Measurements from ENCODE around the gene TNFAIP2. TPM values are rescaled to one million over a fixed set of nuclear protein-coding genes. Genes with fewer than 3 reads are reported as not detected.

TNFAIP2 gene
- polyA plus RNA-seq, 1 donor from 2014 or later, result 1.8 TPM

- TF ChIP-seq EP300 (conservative IDR thresholded peaks at IDR 0.05; ENCODE audit: poor library complexity, severe bottlenecking) (no peak), TAF1 (IDR thresholded peaks at IDR 0.05; ENCODE audit: low read depth) (no peak), MXI1 (conservative IDR thresholded peaks at IDR 0.05; ENCODE audit: poor library complexity, severe bottlenecking) (no peak), POLR2AphosphoS5 (IDR thresholded peaks at IDR 0.05) (no peak), SMC3 (conservative IDR thresholded peaks at IDR 0.05; ENCODE audit: poor library complexity) (no peak), EZH2 (IDR thresholded peaks at IDR 0.05; ENCODE audit: borderline replicate concordance, insufficient read depth, low read length, poor library complexity, severe bottlenecking) (no peak), RAD21 (conservative IDR thresholded peaks at IDR 0.05) (no peak)
- TF ChIP-seq, protein P1, sequence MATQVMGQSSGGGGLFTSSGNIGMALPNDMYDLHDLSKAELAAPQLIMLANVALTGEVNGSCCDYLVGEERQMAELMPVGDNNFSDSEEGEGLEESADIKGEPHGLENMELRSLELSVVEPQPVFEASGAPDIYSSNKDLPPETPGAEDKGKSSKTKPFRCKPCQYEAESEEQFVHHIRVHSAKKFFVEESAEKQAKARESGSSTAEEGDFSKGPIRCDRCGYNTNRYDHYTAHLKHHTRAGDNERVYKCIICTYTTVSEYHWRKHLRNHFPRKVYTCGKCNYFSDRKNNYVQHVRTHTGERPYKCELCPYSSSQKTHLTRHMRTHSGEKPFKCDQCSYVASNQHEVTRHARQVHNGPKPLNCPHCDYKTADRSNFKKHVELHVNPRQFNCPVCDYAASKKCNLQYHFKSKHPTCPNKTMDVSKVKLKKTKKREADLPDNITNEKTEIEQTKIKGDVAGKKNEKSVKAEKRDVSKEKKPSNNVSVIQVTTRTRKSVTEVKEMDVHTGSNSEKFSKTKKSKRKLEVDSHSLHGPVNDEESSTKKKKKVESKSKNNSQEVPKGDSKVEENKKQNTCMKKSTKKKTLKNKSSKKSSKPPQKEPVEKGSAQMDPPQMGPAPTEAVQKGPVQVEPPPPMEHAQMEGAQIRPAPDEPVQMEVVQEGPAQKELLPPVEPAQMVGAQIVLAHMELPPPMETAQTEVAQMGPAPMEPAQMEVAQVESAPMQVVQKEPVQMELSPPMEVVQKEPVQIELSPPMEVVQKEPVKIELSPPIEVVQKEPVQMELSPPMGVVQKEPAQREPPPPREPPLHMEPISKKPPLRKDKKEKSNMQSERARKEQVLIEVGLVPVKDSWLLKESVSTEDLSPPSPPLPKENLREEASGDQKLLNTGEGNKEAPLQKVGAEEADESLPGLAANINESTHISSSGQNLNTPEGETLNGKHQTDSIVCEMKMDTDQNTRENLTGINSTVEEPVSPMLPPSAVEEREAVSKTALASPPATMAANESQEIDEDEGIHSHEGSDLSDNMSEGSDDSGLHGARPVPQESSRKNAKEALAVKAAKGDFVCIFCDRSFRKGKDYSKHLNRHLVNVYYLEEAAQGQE (IDR thresholded peaks at IDR 0.05; ENCODE audit: borderline replicate concordance), result no peak
- TF ChIP-seq, protein P2, sequence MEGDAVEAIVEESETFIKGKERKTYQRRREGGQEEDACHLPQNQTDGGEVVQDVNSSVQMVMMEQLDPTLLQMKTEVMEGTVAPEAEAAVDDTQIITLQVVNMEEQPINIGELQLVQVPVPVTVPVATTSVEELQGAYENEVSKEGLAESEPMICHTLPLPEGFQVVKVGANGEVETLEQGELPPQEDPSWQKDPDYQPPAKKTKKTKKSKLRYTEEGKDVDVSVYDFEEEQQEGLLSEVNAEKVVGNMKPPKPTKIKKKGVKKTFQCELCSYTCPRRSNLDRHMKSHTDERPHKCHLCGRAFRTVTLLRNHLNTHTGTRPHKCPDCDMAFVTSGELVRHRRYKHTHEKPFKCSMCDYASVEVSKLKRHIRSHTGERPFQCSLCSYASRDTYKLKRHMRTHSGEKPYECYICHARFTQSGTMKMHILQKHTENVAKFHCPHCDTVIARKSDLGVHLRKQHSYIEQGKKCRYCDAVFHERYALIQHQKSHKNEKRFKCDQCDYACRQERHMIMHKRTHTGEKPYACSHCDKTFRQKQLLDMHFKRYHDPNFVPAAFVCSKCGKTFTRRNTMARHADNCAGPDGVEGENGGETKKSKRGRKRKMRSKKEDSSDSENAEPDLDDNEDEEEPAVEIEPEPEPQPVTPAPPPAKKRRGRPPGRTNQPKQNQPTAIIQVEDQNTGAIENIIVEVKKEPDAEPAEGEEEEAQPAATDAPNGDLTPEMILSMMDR (IDR thresholded peaks at IDR 0.05; ENCODE audit: poor library complexity, severe bottlenecking), result no peak
- H3K27me3 ChIP-seq (ENCODE audit: insufficient read depth, low read depth, low read length), result peaks cover 9% of the 10 kb centered on the region
- H2AFZ ChIP-seq (ENCODE audit: low read depth, low read length), result no peak overlapping the region
- H3K36me3 ChIP-seq (ENCODE audit: insufficient read depth, low read length), result no peaks in the 10 kb centered on the region
- no peak overlapping the region for H3K9ac ChIP-seq (ENCODE audit: low read length)
- H3F3A ChIP-seq (ENCODE audit: insufficient read depth, low read length, poor library complexity, severe bottlenecking), result no peaks in the 10 kb centered on the region
- no peak overlapping the region for H3K4me3 ChIP-seq (ENCODE audit: low read length)
- H3K27ac ChIP-seq (ENCODE audit: low read length), result no peak overlapping the region
- no peak overlapping the region for H3K4me2 ChIP-seq (ENCODE audit: low read length)
- no peaks in the 10 kb centered on the region for H3K79me2 ChIP-seq (replicated peaks; ENCODE audit: insufficient read depth, low read length)
- no peaks in the 10 kb centered on the region for H3K9me2 ChIP-seq (ENCODE audit: insufficient read depth, low read length)
- no peaks in the 10 kb centered on the region for H4K20me1 ChIP-seq (ENCODE audit: insufficient read depth)
- no peaks in the 10 kb centered on the region for H3K9me3 ChIP-seq (ENCODE audit: low read length)
Observed at GRCh38 chr14:103127861-103128598, 4.8 kb downstream of the TNFAIP2 start.

DNA sequence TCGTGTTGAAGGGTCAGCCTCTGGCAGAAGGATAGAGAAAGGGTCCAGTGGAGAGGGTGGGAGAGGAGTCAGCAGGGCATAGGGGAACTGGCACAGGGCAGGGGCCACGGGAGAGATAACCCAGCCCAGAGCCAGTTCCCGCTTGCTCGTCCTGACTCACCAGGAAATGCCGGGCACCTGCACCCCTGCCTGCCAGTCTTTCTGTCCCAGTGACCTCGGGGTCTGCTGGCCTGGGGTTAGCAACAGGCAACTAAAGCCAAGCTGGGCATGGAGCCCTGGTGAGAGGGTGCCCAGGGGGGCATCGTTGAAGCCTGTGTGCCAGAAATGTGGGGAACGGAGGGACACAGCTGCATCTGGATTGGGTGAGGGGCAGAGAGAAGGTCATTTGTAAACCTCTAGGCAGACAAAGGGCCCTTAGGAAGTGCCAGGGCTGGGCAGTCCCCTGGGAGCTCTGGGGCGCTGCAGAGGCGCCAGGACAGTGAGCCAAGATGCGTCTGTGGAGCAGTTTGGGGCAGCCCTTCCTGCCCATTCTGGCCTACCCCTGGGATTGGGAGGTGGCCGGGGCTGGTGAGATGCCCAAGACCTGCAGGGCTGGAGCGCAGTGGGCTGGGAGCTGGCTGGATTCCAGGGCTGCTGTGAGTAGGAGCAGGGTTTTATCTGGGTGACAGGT is 5.5 kb downstream of the TNFAIP2 start:
- H3K4me3 ChIP-seq (ENCODE audit: low read length), result no peak overlapping the region
- H4K20me1 ChIP-seq (ENCODE audit: insufficient read depth), result no peaks in the 10 kb centered on the region

More for the DNA sequence above, 5.5 kb downstream of the TNFAIP2 start:
- Histone ChIP-seq H3K9me3 (ENCODE audit: low read length) (no peaks in the 10 kb centered on the region), H2AFZ (ENCODE audit: low read depth, low read length) (no peak overlapping the region), H3K9me2 (ENCODE audit: insufficient read depth, low read length) (no peaks in the 10 kb centered on the region), H3K27ac (ENCODE audit: low read length) (no peak overlapping the region), H3F3A (ENCODE audit: insufficient read depth, low read length, poor library complexity, severe bottlenecking) (no peaks in the 10 kb centered on the region), H3K4me2 (ENCODE audit: low read length) (no peak overlapping the region), H3K36me3 (ENCODE audit: insufficient read depth, low read length) (no peaks in the 10 kb centered on the region), H3K79me2 (replicated peaks; ENCODE audit: insufficient read depth, low read length) (no peaks in the 10 kb centered on the region), H3K9ac (ENCODE audit: low read length) (no peak overlapping the region), H3K27me3 (ENCODE audit: insufficient read depth, low read depth, low read length) (peaks cover 5% of the 10 kb centered on the region)
- TF ChIP-seq EP300 (conservative IDR thresholded peaks at IDR 0.05; ENCODE audit: poor library complexity, severe bottlenecking) (no peak), SMC3 (conservative IDR thresholded peaks at IDR 0.05; ENCODE audit: poor library complexity) (no peak), TAF1 (IDR thresholded peaks at IDR 0.05; ENCODE audit: low read depth) (no peak), MXI1 (conservative IDR thresholded peaks at IDR 0.05; ENCODE audit: poor library complexity, severe bottlenecking) (no peak), EZH2 (IDR thresholded peaks at IDR 0.05; ENCODE audit: borderline replicate concordance, insufficient read depth, low read length, poor library complexity, severe bottlenecking) (no peak), POLR2AphosphoS5 (IDR thresholded peaks at IDR 0.05) (no peak), RAD21 (conservative IDR thresholded peaks at IDR 0.05) (no peak)
- TF ChIP-seq, protein P2 (IDR thresholded peaks at IDR 0.05; ENCODE audit: poor library complexity, severe bottlenecking), result no peak
- TF ChIP-seq, protein P1 (IDR thresholded peaks at IDR 0.05; ENCODE audit: borderline replicate concordance), result no peak
